GM21423 (cell line): Measurements from ENCODE around the gene RB1.

Source experiments
- ATAC-seq: cut with Tn5 transposase; IDR thresholded peaks from one replicate; pipeline ENCODE4 v1.9.1; 2021; ENCODE audit warnings: mild to moderate bottlenecking, moderate library complexity; ENCODE audit not compliant: unreplicated experiment

Gene RB1

DNA sequence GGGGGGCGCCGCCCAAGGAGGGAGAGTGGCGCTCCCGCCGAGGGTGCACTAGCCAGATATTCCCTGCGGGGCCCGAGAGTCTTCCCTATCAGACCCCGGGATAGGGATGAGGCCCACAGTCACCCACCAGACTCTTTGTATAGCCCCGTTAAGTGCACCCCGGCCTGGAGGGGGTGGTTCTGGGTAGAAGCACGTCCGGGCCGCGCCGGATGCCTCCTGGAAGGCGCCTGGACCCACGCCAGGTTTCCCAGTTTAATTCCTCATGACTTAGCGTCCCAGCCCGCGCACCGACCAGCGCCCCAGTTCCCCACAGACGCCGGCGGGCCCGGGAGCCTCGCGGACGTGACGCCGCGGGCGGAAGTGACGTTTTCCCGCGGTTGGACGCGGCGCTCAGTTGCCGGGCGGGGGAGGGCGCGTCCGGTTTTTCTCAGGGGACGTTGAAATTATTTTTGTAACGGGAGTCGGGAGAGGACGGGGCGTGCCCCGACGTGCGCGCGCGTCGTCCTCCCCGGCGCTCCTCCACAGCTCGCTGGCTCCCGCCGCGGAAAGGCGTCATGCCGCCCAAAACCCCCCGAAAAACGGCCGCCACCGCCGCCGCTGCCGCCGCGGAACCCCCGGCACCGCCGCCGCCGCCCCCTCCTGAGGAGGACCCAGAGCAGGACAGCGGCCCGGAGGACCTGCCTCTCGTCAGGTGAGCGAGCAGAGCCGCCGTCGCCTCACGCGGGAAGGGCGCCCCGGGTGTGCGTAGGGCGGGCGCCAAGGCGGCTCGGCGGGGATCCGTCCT, at the start of gene RB1:
TSS of gene RB1 (plus strand) at position 393 of the 784 bp plus-strand sequence. CDS start at position 555, 162 bp downstream.
- ATAC-seq, result peak; percentile 71

- no peak for ATAC-seq
These were observed 49.7 kb upstream of the RB1 start for GRCh38 chr13:48253849-48254248.

DNA sequence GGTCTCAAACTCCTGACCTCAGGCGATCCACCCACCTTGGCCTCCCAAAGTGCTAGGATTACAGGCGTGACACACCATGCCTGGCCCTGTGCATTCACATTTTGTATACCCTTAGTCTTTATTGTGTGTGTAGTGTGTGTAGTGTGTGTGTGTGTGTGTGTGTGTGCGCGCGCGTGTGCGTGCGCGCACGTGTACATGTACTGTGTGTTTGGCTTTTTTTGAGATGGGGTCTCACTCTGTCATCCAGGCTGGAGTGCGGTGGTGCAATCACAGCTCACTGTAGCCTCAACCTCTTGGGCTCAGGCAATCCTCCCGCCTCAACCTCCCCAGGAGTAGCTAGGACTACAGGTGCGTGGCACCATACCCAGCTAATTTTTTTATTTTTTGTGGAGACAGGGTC, 48.5 kb upstream of the RB1 start:
- no peak for ATAC-seq

- ATAC-seq, result no peak
These were observed 47.6 kb upstream of the RB1 start for GRCh38 chr13:48255954-48256353.

- ATAC-seq, result no peak
These were observed 45.5 kb upstream of the RB1 start for GRCh38 chr13:48258002-48258401.

- ATAC-seq, result no peak
These were observed 45.1 kb upstream of the RB1 start for GRCh38 chr13:48258430-48258829.

DNA sequence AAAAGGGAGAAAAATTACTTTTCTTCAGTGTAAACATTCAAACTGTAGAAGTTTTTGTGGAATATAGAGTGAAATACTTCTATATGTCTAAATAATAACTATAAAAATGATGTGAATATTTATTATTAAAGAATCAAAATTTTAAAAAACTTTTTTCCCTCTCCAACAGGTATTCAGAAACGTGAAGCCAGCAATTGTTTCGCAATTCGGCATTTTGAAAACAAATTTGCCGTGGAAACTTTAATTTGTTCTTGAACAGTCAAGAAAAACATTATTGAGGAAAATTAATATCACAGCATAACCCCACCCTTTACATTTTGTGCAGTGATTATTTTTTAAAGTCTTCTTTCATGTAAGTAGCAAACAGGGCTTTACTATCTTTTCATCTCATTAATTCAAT, 42.6 kb upstream of the RB1 start:
- no peak for ATAC-seq

DNA sequence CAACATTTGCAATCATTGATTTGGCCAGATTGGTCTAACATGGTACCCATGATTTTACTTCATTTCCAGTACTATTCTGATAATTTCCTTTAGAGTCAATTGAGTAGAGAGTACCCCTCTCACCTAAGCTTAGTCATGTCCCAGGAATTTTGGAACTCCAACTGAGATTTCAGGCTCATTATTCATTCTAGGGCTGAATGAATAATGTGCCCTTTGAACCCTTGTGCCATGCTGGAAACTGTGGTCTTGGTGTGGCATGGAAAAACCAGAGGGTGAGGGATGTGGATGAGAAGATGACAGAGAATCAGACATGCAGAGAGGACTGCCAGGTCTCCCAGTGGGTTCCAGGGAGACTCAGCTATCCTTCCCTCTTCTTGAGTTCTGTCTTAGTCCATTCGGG, 40.4 kb upstream of the RB1 start:
- ATAC-seq, result no peak

GRCh38 chr13:48264058-48264457, 39.5 kb upstream of the RB1 start:
- no peak for ATAC-seq

DNA sequence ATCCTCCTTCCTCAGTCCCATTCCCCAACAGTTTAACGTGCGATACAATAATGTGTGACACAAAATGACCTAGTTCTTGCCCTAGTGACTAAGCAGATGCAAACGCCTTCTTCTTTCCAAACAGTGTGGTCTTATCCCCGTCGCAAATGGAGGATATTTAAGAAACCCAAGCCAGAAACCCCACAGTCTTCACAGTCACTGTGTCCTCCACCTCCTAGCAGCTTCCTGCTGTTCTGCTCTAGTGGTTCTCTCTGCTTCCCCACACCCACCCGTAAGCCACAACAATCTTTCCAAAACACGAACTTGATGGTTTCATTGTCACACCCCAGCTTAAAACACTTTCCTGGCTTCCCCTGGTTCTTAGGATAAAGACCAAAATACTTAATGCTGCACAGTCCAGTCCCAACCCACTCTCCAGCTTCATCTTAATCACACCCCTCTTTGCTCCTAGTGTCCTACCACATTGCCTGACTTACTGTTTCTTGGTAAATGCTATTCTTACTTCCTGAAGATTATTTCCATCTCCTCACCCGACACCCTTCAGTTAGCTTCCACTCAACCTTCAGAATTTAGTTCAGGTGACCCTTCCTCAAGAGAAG, 38.2 kb upstream of the RB1 start:
- peak; percentile 88 for ATAC-seq

GRCh38 chr13:48266150-48266549, 37.4 kb upstream of the RB1 start:
- ATAC-seq, result no peak

DNA sequence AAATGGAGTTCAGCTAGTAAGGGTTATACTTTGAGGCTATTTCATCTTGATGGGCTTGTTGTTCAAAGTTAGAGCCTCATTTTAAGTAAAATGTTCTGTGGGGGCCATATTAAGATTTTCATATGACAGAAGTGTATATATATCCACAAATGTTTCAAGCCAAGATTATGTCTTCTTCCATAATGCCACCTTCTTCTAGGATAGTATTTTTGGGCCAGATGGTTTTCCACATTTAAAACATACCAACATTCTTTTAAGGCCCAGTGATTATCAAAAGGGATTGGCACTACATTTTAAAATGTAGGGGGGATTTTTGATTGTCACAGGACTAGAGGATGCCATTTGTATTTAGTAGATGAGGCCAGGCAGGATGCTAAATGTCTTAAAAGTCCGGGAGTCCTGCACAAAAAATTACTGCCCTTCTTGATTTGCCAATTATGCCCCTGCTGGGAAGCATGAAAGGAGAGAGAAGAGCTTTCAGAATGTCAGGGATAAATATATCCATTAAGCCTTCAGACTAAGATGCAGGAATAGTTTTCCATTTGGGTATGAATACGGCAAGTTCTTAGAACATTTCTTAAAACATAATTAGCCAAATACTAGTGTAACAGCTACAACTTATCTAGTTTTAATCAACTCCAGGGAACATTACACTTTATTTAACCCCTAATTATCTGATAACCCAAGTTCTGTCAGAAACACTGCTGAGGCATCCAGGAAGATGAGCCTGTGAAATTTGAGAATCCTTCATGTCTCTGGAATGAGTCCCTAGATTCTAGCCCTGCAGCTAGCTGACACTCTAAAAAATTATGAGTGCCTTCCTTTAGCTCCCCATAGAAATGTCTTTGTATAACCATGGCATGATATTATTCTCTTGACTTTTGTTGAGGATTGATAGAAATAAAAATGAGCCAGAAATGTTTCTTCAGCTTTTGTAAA, 36.6 kb upstream of the RB1 start:
- no peak for ATAC-seq

GRCh38 chr13:48268019-48268418, 35.5 kb upstream of the RB1 start:
- ATAC-seq, result no peak

DNA sequence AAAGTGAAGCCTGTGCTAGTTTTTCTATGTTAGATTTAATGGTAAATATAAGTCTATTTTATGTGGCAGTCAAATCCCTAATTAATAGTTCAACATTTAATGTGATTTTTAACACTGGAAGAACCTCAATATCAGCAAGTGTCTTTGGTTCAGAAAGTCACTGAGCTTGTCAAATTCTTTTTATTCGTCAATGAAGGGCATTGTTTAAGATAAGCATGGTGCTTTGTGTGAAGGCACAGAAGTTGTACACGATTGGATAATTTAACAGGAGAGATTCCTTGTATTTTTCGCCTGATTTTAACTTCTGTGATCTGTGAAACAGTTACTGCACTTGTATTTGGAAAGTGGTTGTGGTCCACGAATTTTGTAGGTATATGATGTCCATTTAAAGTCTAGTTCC, 30.2 kb upstream of the RB1 start:
- no peak for ATAC-seq

GRCh38 chr13:48275507-48275906, 28.0 kb upstream of the RB1 start:
- ATAC-seq, result no peak

DNA sequence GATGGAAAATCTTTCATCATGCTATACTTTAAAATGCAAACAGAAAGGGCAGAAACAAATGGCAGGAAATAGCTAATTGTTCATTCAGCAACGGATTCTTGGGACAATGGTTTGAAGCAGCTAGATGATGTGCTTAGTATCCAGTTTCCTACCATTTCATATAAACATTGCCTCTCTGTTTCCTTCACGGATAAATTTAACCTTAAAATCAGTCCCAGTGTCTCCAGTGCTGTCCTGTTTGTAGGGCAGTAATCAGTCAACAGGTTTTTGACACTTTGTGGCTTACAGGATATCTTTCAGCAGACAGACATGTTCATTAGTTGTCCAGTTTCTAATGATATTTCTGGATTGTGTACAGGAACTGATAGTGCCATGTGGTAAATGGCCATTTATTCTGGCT, 24.7 kb upstream of the RB1 start:
- no peak for ATAC-seq

- no peak for ATAC-seq
These were observed 22.0 kb upstream of the RB1 start for GRCh38 chr13:48281556-48281955.

DNA sequence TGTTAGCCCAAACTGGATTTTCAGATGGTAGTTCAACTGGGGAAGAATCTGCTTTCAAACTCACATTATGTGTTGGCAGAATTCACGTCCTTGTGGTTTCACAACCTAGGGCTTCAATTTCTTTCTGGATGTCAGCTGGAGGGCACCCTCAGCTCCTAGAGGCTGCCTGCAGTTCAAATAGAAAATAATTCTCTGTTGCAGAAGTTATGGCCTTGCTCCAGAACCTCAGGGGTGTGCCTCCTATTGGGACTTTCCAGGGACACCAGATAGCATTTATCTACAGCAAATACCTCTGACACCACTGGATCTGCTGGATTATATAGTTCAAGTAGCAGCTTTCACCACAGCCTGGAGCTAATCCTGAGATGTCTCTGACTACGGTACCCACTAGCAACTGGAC, 11.8 kb upstream of the RB1 start:
- no peak for ATAC-seq

GRCh38 chr13:48292650-48293049, 10.9 kb upstream of the RB1 start:
- ATAC-seq, result no peak

DNA sequence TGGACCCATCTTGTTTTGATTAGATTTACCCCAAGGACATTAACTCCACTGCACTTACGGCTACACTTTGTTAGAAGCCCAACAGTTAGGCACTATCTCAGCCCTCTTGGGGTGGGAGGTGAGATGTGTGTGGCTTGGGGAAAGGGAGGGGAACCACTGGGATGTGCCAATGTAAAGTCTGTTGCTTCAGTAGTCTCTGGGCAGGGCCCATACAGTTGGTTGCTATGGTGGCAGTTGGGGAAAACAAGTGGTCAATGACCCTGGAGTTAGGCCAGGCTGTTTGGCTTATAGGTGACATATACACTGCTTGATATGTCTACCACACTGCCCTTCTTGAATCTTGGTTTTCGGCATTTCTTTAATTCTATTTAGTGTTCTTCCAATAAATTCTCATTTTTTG, 8.9 kb upstream of the RB1 start:
- ATAC-seq, result no peak

- no peak for ATAC-seq
These were observed 8.3 kb upstream of the RB1 start for GRCh38 chr13:48295271-48295670.

DNA sequence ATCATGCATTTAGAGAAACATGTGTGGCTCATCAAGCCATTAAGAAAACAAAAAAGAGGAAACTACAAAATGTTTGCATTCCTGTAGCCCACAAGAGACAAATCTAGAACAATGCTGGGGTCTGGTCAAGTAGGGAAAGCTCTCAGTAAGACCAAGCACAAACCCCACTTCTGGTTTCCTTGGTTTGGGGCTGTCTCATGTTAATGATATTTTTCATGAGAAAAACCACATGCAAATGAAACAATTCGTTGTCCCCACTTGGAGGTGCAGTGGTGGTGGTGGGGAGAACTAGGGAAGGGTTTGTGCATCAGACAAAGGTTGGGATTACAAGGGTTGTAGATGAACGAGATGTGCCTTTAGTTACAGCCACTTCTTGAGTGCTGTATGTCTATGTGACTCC, 7.0 kb upstream of the RB1 start:
- peak; percentile 58 for ATAC-seq
